OCI-LY3 (cell line): ENCODE data around the gene FBXO34.

Source experiments
- EZH2phosphoT487 ChIP-seq: fragments of 200-600 bp; shearing (Covaris generic); IDR thresholded peaks from 2 replicates; pipeline ENCODE4 v1.6.1; 2018; ENCODE audit warnings: antibody characterized with exemption, mixed run types, low read depth
- TF ChIP-seq, protein P1 (sequence below): fragments of 200-600, 300-600 bp; sonication (generic); IDR thresholded peaks from 2 replicates; pipeline ENCODE4 v1.5.1; 2014; ENCODE audit warnings: antibody characterized with exemption, low read length, low read depth

DNA sequence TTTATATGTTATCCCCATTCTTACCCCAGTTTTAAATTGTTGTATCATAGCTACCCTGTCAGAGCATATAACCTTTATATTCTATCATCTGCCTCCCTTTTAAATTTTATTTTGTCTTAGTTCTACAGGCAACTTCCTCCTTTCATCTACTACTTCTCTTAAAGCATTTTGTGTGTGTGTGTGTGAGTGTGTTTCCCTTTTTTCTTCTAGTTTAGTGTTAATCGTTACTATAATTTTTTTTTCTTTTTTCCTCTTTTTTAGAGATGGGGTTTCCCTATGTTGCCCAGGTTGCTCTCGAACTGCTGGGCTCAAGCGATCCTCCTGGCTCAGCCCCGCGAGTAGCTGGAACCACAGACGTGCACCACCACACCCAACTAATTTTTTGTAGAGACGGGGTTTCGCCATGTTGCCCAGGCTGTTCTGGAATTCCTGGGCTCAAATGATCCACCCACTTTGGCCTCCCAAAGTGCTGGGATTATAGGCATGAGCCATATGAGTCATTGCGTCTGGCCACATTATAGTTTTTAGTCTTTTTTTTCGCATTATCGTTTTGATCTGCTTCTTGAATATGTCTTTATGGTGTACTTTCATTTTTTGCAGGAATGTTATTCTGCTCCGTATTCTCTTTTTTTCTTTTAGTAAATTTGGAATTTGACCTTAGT is 33.1 kb upstream of the FBXO34 start:
- TF ChIP-seq, protein P1, sequence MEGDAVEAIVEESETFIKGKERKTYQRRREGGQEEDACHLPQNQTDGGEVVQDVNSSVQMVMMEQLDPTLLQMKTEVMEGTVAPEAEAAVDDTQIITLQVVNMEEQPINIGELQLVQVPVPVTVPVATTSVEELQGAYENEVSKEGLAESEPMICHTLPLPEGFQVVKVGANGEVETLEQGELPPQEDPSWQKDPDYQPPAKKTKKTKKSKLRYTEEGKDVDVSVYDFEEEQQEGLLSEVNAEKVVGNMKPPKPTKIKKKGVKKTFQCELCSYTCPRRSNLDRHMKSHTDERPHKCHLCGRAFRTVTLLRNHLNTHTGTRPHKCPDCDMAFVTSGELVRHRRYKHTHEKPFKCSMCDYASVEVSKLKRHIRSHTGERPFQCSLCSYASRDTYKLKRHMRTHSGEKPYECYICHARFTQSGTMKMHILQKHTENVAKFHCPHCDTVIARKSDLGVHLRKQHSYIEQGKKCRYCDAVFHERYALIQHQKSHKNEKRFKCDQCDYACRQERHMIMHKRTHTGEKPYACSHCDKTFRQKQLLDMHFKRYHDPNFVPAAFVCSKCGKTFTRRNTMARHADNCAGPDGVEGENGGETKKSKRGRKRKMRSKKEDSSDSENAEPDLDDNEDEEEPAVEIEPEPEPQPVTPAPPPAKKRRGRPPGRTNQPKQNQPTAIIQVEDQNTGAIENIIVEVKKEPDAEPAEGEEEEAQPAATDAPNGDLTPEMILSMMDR, result no peak
- TF ChIP-seq EZH2phosphoT487, result no peak
